HEK293 (cell line): ENCODE data around the gene TRIM2.

Experiments
- ATF2 ChIP-seq: fragments of 450-650 bp; formaldehyde crosslinking; IDR thresholded peaks from 2 replicates; pipeline ENCODE4 v1.5.1; 2016; ENCODE audit warnings: missing biosample characterization, missing genetic modification characterization, low read depth
- CTCF ChIP-seq: fragments of 450-650 bp; formaldehyde crosslinking; IDR thresholded peaks from 2 replicates; pipeline ENCODE4 v1.5.1; 2016; ENCODE audit warnings: missing biosample characterization, missing genetic modification characterization
- HOXA7 ChIP-seq: sonication (generic); formaldehyde crosslinking; IDR thresholded peaks from 2 replicates; pipeline ENCODE4 v1.8.1; 2022; ENCODE audit warnings: missing genetic modification reagents, borderline replicate concordance
- KLF1 ChIP-seq: fragments of 450-650 bp; formaldehyde crosslinking; IDR thresholded peaks from 2 replicates; pipeline ENCODE4 v1.5.1; 2016; ENCODE audit warnings: missing biosample characterization, missing genetic modification characterization
- SCRT1 ChIP-seq: fragments of 450-650 bp; formaldehyde crosslinking; IDR thresholded peaks from 2 replicates; pipeline ENCODE4 v1.5.1; 2016; ENCODE audit warnings: missing biosample characterization, missing genetic modification characterization, borderline replicate concordance
- TCF7L2 ChIP-seq: IDR thresholded peaks from 2 replicates; pipeline ENCODE4 v1.6.1; 2011; ENCODE audit warnings: low read depth, mild to moderate bottlenecking, inconsistent platforms, low read length, moderate library complexity, borderline replicate concordance
- ZBTB26 ChIP-seq: fragments of 450-650 bp; formaldehyde crosslinking; optimal IDR thresholded peaks from 2 replicates; pipeline ENCODE3; 2016; ENCODE audit warnings: missing biosample characterization, mild to moderate bottlenecking, missing genetic modification characterization
- ZBTB8A ChIP-seq: fragments of 450-650 bp; formaldehyde crosslinking; IDR thresholded peaks from 2 replicates; pipeline ENCODE4 v1.5.1; 2016; ENCODE audit warnings: missing biosample characterization, missing genetic modification characterization
- ZFP69B ChIP-seq: fragments of 450-650 bp; formaldehyde crosslinking; IDR thresholded peaks from 2 replicates; pipeline ENCODE4 v1.5.1; 2016; ENCODE audit warnings: missing biosample characterization, missing genetic modification characterization
- ZNF138 ChIP-seq: fragments of 450-650 bp; formaldehyde crosslinking; IDR thresholded peaks from 2 replicates; pipeline ENCODE4 v1.5.1; 2016; ENCODE audit warnings: missing biosample characterization, missing genetic modification characterization, borderline replicate concordance
- ZNF239 ChIP-seq: fragments of 450-650 bp; formaldehyde crosslinking; IDR thresholded peaks from 2 replicates; pipeline ENCODE4 v1.5.1; 2016; ENCODE audit warnings: missing biosample characterization, missing genetic modification characterization
- ZNF292 ChIP-seq: fragments of 450-650 bp; formaldehyde crosslinking; IDR thresholded peaks from 2 replicates; pipeline ENCODE4 v1.5.1; 2016; ENCODE audit warnings: low read depth, missing biosample characterization, missing genetic modification characterization, borderline replicate concordance
- ZNF423 ChIP-seq: fragments of 450-650 bp; formaldehyde crosslinking; IDR thresholded peaks from 2 replicates; pipeline ENCODE4 v1.5.1; 2016; ENCODE audit warnings: missing biosample characterization, missing genetic modification characterization
- ZNF555 ChIP-seq: fragments of 450-650 bp; formaldehyde crosslinking; conservative IDR thresholded peaks from 2 replicates; pipeline ENCODE4 v1.5.1; 2017; ENCODE audit warnings: missing biosample characterization, mild to moderate bottlenecking, missing genetic modification characterization, inconsistent platforms

- TF ChIP-seq HOXA7 (CRISPR knock-in tag) (no peak), ZNF239 (tag by site-specific recombination) (no peak), ZBTB8A (no peak), ZNF138 (tag by site-specific recombination) (no peak), TCF7L2 (no peak), ZFP69B (tag by site-specific recombination) (no peak), ZNF292 (tag by site-specific recombination) (no peak), ZBTB26 (tag by site-specific recombination) (no peak), KLF1 (tag by site-specific recombination) (no peak), CTCF (tag by site-specific recombination) (no peak), SCRT1 (tag by site-specific recombination) (no peak), ZNF555 (tag by site-specific recombination) (no peak), ZNF423 (tag by site-specific recombination) (no peak), ATF2 (no peak)
These were observed 56.5 kb downstream of the TRIM2 start for GRCh38 chr4:153260553-153261300.
